HepG2 (cell line): Measurements from ENCODE around the gene THADA. TPM values are rescaled to one million over a fixed set of nuclear protein-coding genes. Genes with fewer than 3 reads are reported as not detected.

Source experiments
- DBP ChIP-seq: sonication (generic); formaldehyde crosslinking; IDR thresholded peaks from 2 replicates; pipeline ENCODE4 v1.4.0; 2020; ENCODE audit warnings: missing genetic modification reagents; ENCODE audit errors: not compliant biosample characterization
- ELF4 ChIP-seq: sonication (generic); formaldehyde crosslinking; IDR thresholded peaks from 2 replicates; pipeline ENCODE4 v1.5.0; 2020; ENCODE audit warnings: missing genetic modification reagents, mild to moderate bottlenecking, moderate library complexity, borderline replicate concordance
- FOXO4 ChIP-seq: sonication (generic); formaldehyde crosslinking; conservative IDR thresholded peaks from 2 replicates; pipeline ENCODE4 v1.8.1; 2023; ENCODE audit warnings: missing genetic modification reagents
- IKZF4 ChIP-seq: sonication (generic); formaldehyde crosslinking; IDR thresholded peaks from 2 replicates; pipeline ENCODE4 v1.5.1; 2020; ENCODE audit warnings: borderline replicate concordance, mild to moderate bottlenecking, low read depth, missing genetic modification reagents; ENCODE audit errors: not compliant biosample characterization
- KDM5A ChIP-seq: fragments of 200-600 bp; sonication (generic); IDR thresholded peaks from 2 replicates; pipeline ENCODE4 v1.7.0; 2018; ENCODE audit warnings: antibody characterized with exemption, mild to moderate bottlenecking, low read length, borderline replicate concordance
- PAF1 ChIP-seq: IDR thresholded peaks from 2 replicates; pipeline ENCODE4 v1.6.1; 2016; ENCODE audit warnings: missing genetic modification reagents, missing compliant biosample characterization
- REST ChIP-seq, 2 experiments: IDR thresholded peaks; 2 replicates each; pipeline ENCODE4 v1.6.1; 2011 to 2012; ENCODE audit warnings: low read length in 2 of 2, borderline replicate concordance in 1 of 2, low read depth in 1 of 2, mild to moderate bottlenecking in 1 of 2, moderate library complexity in 1 of 2
- SATB2 ChIP-seq: sonication (generic); formaldehyde crosslinking; IDR thresholded peaks from 2 replicates; pipeline ENCODE4 v1.5.0; 2020; ENCODE audit warnings: missing genetic modification reagents
- SNAPC2 ChIP-seq: sonication (generic); formaldehyde crosslinking; IDR thresholded peaks from 2 replicates; pipeline ENCODE4 v1.8.1; 2022; ENCODE audit warnings: mild to moderate bottlenecking, missing genetic modification reagents
- YEATS4 ChIP-seq: sonication (generic); formaldehyde crosslinking; IDR thresholded peaks from 2 replicates; pipeline ENCODE4 v1.4.0; 2020; ENCODE audit warnings: missing genetic modification reagents, borderline replicate concordance
- ZFX ChIP-seq: sonication (generic); formaldehyde crosslinking; IDR thresholded peaks from 2 replicates; pipeline ENCODE4 v1.4.0; 2020; ENCODE audit warnings: mild to moderate bottlenecking, low read depth, missing genetic modification reagents, moderate library complexity
- ZNF260 ChIP-seq: sonication (generic); formaldehyde crosslinking; IDR thresholded peaks from 2 replicates; pipeline ENCODE4 v1.4.0; 2020; ENCODE audit warnings: missing genetic modification reagents, low read depth, mild to moderate bottlenecking, borderline replicate concordance
- ZNF331 ChIP-seq: sonication (generic); formaldehyde crosslinking; IDR thresholded peaks from 2 replicates; pipeline ENCODE4 v1.4.0; 2020; ENCODE audit warnings: missing genetic modification reagents
- ZNF414 ChIP-seq: sonication (generic); formaldehyde crosslinking; IDR thresholded peaks from 2 replicates; pipeline ENCODE4 v1.5.0; 2020; ENCODE audit warnings: missing genetic modification reagents
- ZNF574 ChIP-seq: sonication (generic); formaldehyde crosslinking; IDR thresholded peaks from 2 replicates; pipeline ENCODE4 v1.4.0; 2020; ENCODE audit warnings: missing genetic modification reagents
- ZSCAN20 ChIP-seq: sonication (generic); formaldehyde crosslinking; IDR thresholded peaks from 2 replicates; pipeline ENCODE4 v1.4.0; 2020; ENCODE audit warnings: missing genetic modification reagents, mild to moderate bottlenecking, borderline replicate concordance
- ZSCAN22 ChIP-seq: sonication (generic); formaldehyde crosslinking; IDR thresholded peaks from 2 replicates; pipeline ENCODE4 v1.4.0; 2020; ENCODE audit warnings: mild to moderate bottlenecking, missing genetic modification reagents
- ZZZ3 ChIP-seq: sonication (generic); formaldehyde crosslinking; IDR thresholded peaks from 2 replicates; pipeline ENCODE4 v1.4.0; 2020; ENCODE audit warnings: missing genetic modification reagents, mild to moderate bottlenecking, borderline replicate concordance
- polyA plus RNA-seq, 8 experiments: library from polyadenylated mRNA; depleted of rRNA in 3 of 8; stranded (reverse) in 7 of 8; unstranded in 1 of 8; fragments of >200 nt; fragmentation: Illumina TruSeq in 4 of 8; extraction: Trizol in 4 of 8; gene quantifications; 2 replicates each; pipeline versions ENCODE4 v1.2.1 to v1.2.3, GENCODE V29; 2011 to 2016; ENCODE audit warnings: low read depth in 4 of 8, missing spikeins in 1 of 8, mixed read lengths in 1 of 8; ENCODE audit not compliant: insufficient read depth in 1 of 8
- total RNA-seq, 5 experiments: library from RNA; depleted of rRNA; stranded (reverse); fragments of >200 nt; fragmentation: Illumina TruSeq; extraction: Trizol; gene quantifications; 2 replicates each; pipeline ENCODE4 v1.2.3, GENCODE V29; 2016; ENCODE audit warnings: low read depth in 1 of 5

THADA gene
- total and polyA plus RNA-seq, 2 of the 13 experiments (the other 11 are each of a cell fraction or from before 2014, with no cell fraction given), result 12.7 to 21.7 TPM

GRCh38 chr2:43218702-43219382, 377.0 kb downstream of the THADA start (continued):
- TF ChIP-seq ZNF574, result 0 out of 2 replicates have a peak, but pooled peaks have one; percentile 27
- no peak; the same call in 1 of the 2 replicates for TF ChIP-seq ZFX (CRISPR knock-in tag)
- peak; percentile 94 for TF ChIP-seq FOXO4
- TF ChIP-seq IKZF4 (CRISPR knock-in tag), result no peak
- TF ChIP-seq ZSCAN22 (CRISPR knock-in tag), result 0 out of 2 replicates have a peak, but pooled peaks have one; percentile 22
- no peak for TF ChIP-seq ZSCAN20 (CRISPR knock-in tag)
- TF ChIP-seq SATB2 (CRISPR knock-in tag), result no peak
- TF ChIP-seq PAF1 (CRISPR knock-in tag), result no peak
- TF ChIP-seq ZNF331 (CRISPR knock-in tag), result no peak
- TF ChIP-seq YEATS4, result peak; percentile 70; the same call in 1 of the 2 replicates
- no peak for TF ChIP-seq DBP
- TF ChIP-seq ZZZ3 (CRISPR knock-in tag), result no peak; the same call in 1 of the 2 replicates
- TF ChIP-seq ZNF414 (CRISPR knock-in tag), result peak; percentile 80; the same call in 1 of the 2 replicates
- TF ChIP-seq ELF4 (CRISPR knock-in tag), result 0 out of 2 replicates have a peak, but pooled peaks have one; percentile 56
- TF ChIP-seq SNAPC2 (CRISPR knock-in tag), result peak; percentile 39; the same call in 1 of the 2 replicates
- no peak for TF ChIP-seq ZNF260 (CRISPR knock-in tag)
- TF ChIP-seq KDM5A, result no peak
- no peak; a peak in 1 of 4 replicates for TF ChIP-seq REST (IDR thresholded peaks at IDR 0.05; ENCODE audit: borderline replicate concordance in 1 of 2, low read depth in 1 of 2, low read length in 2 of 2)
